Measurements from ENCODE around the gene CIROP. TPM values are rescaled to one million over a fixed set of nuclear protein-coding genes. Genes with fewer than 3 reads are reported as not detected.
"Not testable (repeated sequence)": the region's sequence is repeated elsewhere in the genome, so short reads cannot be mapped to it uniquely, and the experiment has no call there.

The CIROP gene
- total and polyA plus RNA-seq, 7 donors = 0.27 TPM; not detected in 6

- DNase-seq = no peak
- Histone ChIP-seq H3K4me1 (peaks cover 0 to 5% (median 4%) of the 10 kb centered on the region in 4 donors), H3K9me3 (no peaks in the 10 kb centered on the region), H3K27me3 (peaks cover 0 to 26% (median 3%) of the 10 kb centered on the region in 3 donors), H3K27ac (no peak overlapping the region), H3K4me3 (no peak overlapping the region), H3K36me3 (no peaks in the 10 kb centered on the region)
- intact Hi-C loops (cut with DNase I) = no loop called here
- 86 to 90% methylated on average over 1 of the region's 1 CpG for WGBS, 2 donors
- no peak for TF ChIP-seq POLR2AphosphoS5 (IDR thresholded peaks at IDR 0.05)
- TF ChIP-seq POLR2A (IDR thresholded peaks at IDR 0.05) = no peak
- no peak for TF ChIP-seq EP300 (IDR thresholded peaks at IDR 0.05)
- no peak for TF ChIP-seq CTCF (IDR thresholded peaks at IDR 0.05)
Measured at GRCh38 chr14:23109769-23110168, 5.0 kb upstream of the CIROP start.

GRCh38 chr14:23108169-23108568 lies 3.4 kb upstream of the CIROP start:
- DNase-seq; intact Hi-C loops (cut with DNase I); H3K9me3 ChIP-seq: not testable (repeated sequence)

GRCh38 chr14:23107620-23108019 lies 2.8 kb upstream of the CIROP start:
- 85 to 89% methylated on average over 1 to 3 of the region's 5 CpGs for WGBS, 2 donors
- H3K27me3 ChIP-seq; DNase-seq; intact Hi-C loops (cut with DNase I); H3K36me3 ChIP-seq; H3K27ac ChIP-seq; H3K9me3 ChIP-seq; H3K4me3 ChIP-seq: not testable (repeated sequence)
- H3K4me1 ChIP-seq = peaks cover 0 to 10% (median 9%) of the 10 kb centered on the region in 4 donors

More at GRCh38 chr14:23108169-23108568, 3.4 kb upstream of the CIROP start:
- H3K27me3 ChIP-seq, H3K36me3 ChIP-seq, H3K4me3 ChIP-seq, H3K27ac ChIP-seq: not testable (repeated sequence)
- WGBS, 2 donors = 85 to 94% methylated on average over 24 of the region's 24 CpGs
- H3K4me1 ChIP-seq = peaks cover 0 to 10% (median 9%) of the 10 kb centered on the region in 4 donors

GRCh38 chr14:23106747-23107045 lies 1.9 kb upstream of the CIROP start:
- Histone ChIP-seq H3K36me3 (no peaks in the 10 kb centered on the region), H3K27ac (no peak overlapping the region), H3K27me3 (peaks cover 0 to 3% (median 0%) of the 10 kb centered on the region in 3 donors), H3K4me1 (peaks cover 0 to 10% (median 9%) of the 10 kb centered on the region in 4 donors), H3K9me3 (no peaks in the 10 kb centered on the region), H3K4me3 (no peak overlapping the region)
- intact Hi-C loops (cut with DNase I) = no loop called here
- TF ChIP-seq EP300 (IDR thresholded peaks at IDR 0.05) = no peak
- no peak for TF ChIP-seq POLR2AphosphoS5 (IDR thresholded peaks at IDR 0.05)
- no peak for TF ChIP-seq CTCF (IDR thresholded peaks at IDR 0.05)
- TF ChIP-seq POLR2A (IDR thresholded peaks at IDR 0.05) = no peak
- DNase-seq = no peak

GRCh38 chr14:23105348-23105824 lies 597 bp upstream of the CIROP start:
- no peaks in the 10 kb centered on the region for H3K36me3 ChIP-seq
- peaks cover 0 to 10% (median 9%) of the 10 kb centered on the region in 4 donors for H3K4me1 ChIP-seq
- TF ChIP-seq CTCF (IDR thresholded peaks at IDR 0.05) = no peak
- TF ChIP-seq EP300 (IDR thresholded peaks at IDR 0.05) = no peak
- TF ChIP-seq POLR2A (IDR thresholded peaks at IDR 0.05) = no peak
- TF ChIP-seq POLR2AphosphoS5 (IDR thresholded peaks at IDR 0.05) = no peak
- 85 to 86% methylated on average over 4 of the region's 4 CpGs for WGBS, 2 donors
- H3K9me3 ChIP-seq = no peaks in the 10 kb centered on the region
- no peaks in the 10 kb centered on the region for H3K27me3 ChIP-seq
- H3K4me3 ChIP-seq = no peak overlapping the region
- intact Hi-C loops (cut with DNase I) = no loop called here
- H3K27ac ChIP-seq = peak overlapping the region in 1 of 4 donors; percentile 15
- DNase-seq = peak; percentile 13

GRCh38 chr14:23104070-23104590 lies 659 bp downstream of the CIROP start:
- peaks cover 0 to 14% (median 10%) of the 10 kb centered on the region in 4 donors for H3K4me1 ChIP-seq
- no peaks in the 10 kb centered on the region for H3K27me3 ChIP-seq
- 83 to 86% methylated on average over 6 of the region's 6 CpGs for WGBS, 2 donors
- TF ChIP-seq POLR2AphosphoS5 (IDR thresholded peaks at IDR 0.05) (no peak), EP300 (IDR thresholded peaks at IDR 0.05) (no peak), CTCF (IDR thresholded peaks at IDR 0.05) (no peak), POLR2A (IDR thresholded peaks at IDR 0.05) (no peak)
- peaks cover 0 to 5% (median 0%) of the 10 kb centered on the region in 4 donors for H3K36me3 ChIP-seq
- H3K4me3 ChIP-seq = peak overlapping the region in 1 of 4 donors; percentile 0
- DNase-seq = no peak
- no peaks in the 10 kb centered on the region for H3K9me3 ChIP-seq
- H3K27ac ChIP-seq = peak overlapping the region in 1 of 4 donors; percentile 15
- intact Hi-C loops (cut with DNase I) = no loop called here

All from sigmoid colon (tissue), 7 donors.